ENCODE results near the gene BAZ2B. TPM values are rescaled to one million over a fixed set of nuclear protein-coding genes. Genes with fewer than 3 reads are reported as not detected.
"Not testable (repeated sequence)": the region's sequence is repeated elsewhere in the genome, so short reads cannot be mapped to it uniquely, and the experiment has no call there.

The BAZ2B gene
- total and polyA plus RNA-seq, 9 of the 15 experiments (the other 6 are each of a cell fraction or from before 2014, with no cell fraction given): 7.5 to 38.6 (median 19.8) TPM

- FAIRE-seq; H3K36me3 ChIP-seq (ENCODE audit: control insufficient read depth, insufficient read depth, low read length); H3K9ac ChIP-seq (ENCODE audit: insufficient read depth in 1 of 2, low read depth in 2 of 2, low read length in 2 of 2); ATAC-seq; CTCF ChIA-PET (ENCODE audit: low intra/inter-chr PET ratio); H3K4me3 ChIP-seq; DNase-seq (ENCODE audit: extremely low read depth in 1 of 4, low spot score in 3 of 4); H3K4me2 ChIP-seq (ENCODE audit: insufficient read depth, low read length); H4K20me1 ChIP-seq (replicated peaks; ENCODE audit: control insufficient read depth, insufficient read depth, low read length); H3K9me3 ChIP-seq (replicated peaks; ENCODE audit: control insufficient read depth, insufficient read depth, low read depth, low read length); H3K4me1 ChIP-seq (replicated peaks in 1 of 2; ENCODE audit: control insufficient read depth in 2 of 2, insufficient read depth in 2 of 2, low read length in 2 of 2); H3K9me1 ChIP-seq (ENCODE audit: control insufficient read depth, insufficient read depth, low read length); BruUV-seq (replicated peaks); intact Hi-C loops (cut with micrococcal nuclease); H3K27ac ChIP-seq (ENCODE audit: extremely low read depth, low read depth, low read length); H3K79me2 ChIP-seq (ENCODE audit: control insufficient read depth, insufficient read depth, low read length); H2AFZ ChIP-seq (ENCODE audit: low read depth, low read length); H3K27me3 ChIP-seq (ENCODE audit: control insufficient read depth in 2 of 2, insufficient read depth in 2 of 2, low read length in 2 of 2); in situ Hi-C loops (cut with MboI): not testable (repeated sequence)
- 0 out of 2 replicates have a peak, but pooled peaks have one; percentile 33 for TF ChIP-seq CEBPB (tag; IDR thresholded peaks at IDR 0.05)
- POLR2A ChIA-PET: interaction anchor here (0.6 to 1.0 kb wide), 3 partner anchors 9 to 80 kb away, joined by 3 read pairs; no protein-coding TSS in a partner anchor
- 75% methylated on average over 4 of the region's 4 CpGs for WGBS (ENCODE audit: insufficient coverage, low coverage, missing lambda C conversion rate)
Observed at GRCh38 chr2:159535261-159535660, 81.1 kb downstream of the BAZ2B start.

GRCh38 chr2:159531475-159531874 lies 84.9 kb downstream of the BAZ2B start:
- WGBS (ENCODE audit: insufficient coverage, low coverage, missing lambda C conversion rate): 33% methylated on average over 1 of the region's 1 CpG
- no TSS peak for BruUV-seq (replicated peaks)
- intact Hi-C loops (cut with micrococcal nuclease): no loop called here

More at GRCh38 chr2:159531475-159531874, 84.9 kb downstream of the BAZ2B start:
- TF ChIP-seq RBM39 (optimal IDR thresholded peaks at IDR 0.05; ENCODE audit: low read depth, low read length) (no peak), GABPA (tag; conservative IDR thresholded peaks at IDR 0.05; ENCODE audit: low read depth) (no peak), CBFB (CRISPR knock-in tag; IDR thresholded peaks at IDR 0.05) (no peak), KHSRP (IDR thresholded peaks at IDR 0.05) (no peak), CBX3 (IDR thresholded peaks at IDR 0.05; ENCODE audit: borderline replicate concordance in 1 of 2, low read length in 2 of 2) (no peak), YY1 (IDR thresholded peaks at IDR 0.05; ENCODE audit: borderline replicate concordance in 1 of 3, control insufficient read depth in 1 of 3, extremely low read depth in 1 of 3, insufficient read depth in 3 of 3, insufficient read length in 1 of 3, insufficient replicate concordance in 2 of 3, low read depth in 1 of 3, low read length in 2 of 3) (no peak), TOE1 (IDR thresholded peaks at IDR 0.05; ENCODE audit: borderline replicate concordance) (no peak), TOE1 (CRISPR knock-in tag; IDR thresholded peaks at IDR 0.05; ENCODE audit: borderline replicate concordance, low read depth) (no peak), ZBED1 (IDR thresholded peaks at IDR 0.05) (no peak), CHD1 (IDR thresholded peaks at IDR 0.05; ENCODE audit: low read length) (no peak), XRCC3 (IDR thresholded peaks at IDR 0.05) (no peak), NEUROD1 (IDR thresholded peaks at IDR 0.05; ENCODE audit: borderline replicate concordance, low read depth, low read length, partially characterized antibody) (no peak), XRCC5 (IDR thresholded peaks at IDR 0.05; ENCODE audit: low read depth, low read length) (no peak), RAD51 (IDR thresholded peaks at IDR 0.05; ENCODE audit: borderline replicate concordance, low read depth) (no peak)
- Histone ChIP-seq H3K4me1 (replicated peaks in 1 of 2; ENCODE audit: control insufficient read depth in 2 of 2, insufficient read depth in 2 of 2, low read length in 2 of 2) (no peaks in the 10 kb centered on the region), H3K9ac (ENCODE audit: insufficient read depth in 1 of 2, low read depth in 2 of 2, low read length in 2 of 2) (no peak overlapping the region), H3K4me2 (ENCODE audit: insufficient read depth, low read length) (no peak overlapping the region), H2AFZ (ENCODE audit: low read depth, low read length) (no peak overlapping the region), H3K27ac (ENCODE audit: extremely low read depth, low read depth, low read length) (no peak overlapping the region), H3K79me2 (ENCODE audit: control insufficient read depth, insufficient read depth, low read length) (no peaks in the 10 kb centered on the region), H3K36me3 (ENCODE audit: control insufficient read depth, insufficient read depth, low read length) (no peaks in the 10 kb centered on the region), H3K4me3 (no peak overlapping the region), H3K9me1 (ENCODE audit: control insufficient read depth, insufficient read depth, low read length) (no peaks in the 10 kb centered on the region), H3K9me3 (replicated peaks; ENCODE audit: control insufficient read depth, insufficient read depth, low read depth, low read length) (no peaks in the 10 kb centered on the region), H4K20me1 (replicated peaks; ENCODE audit: control insufficient read depth, insufficient read depth, low read length) (no peaks in the 10 kb centered on the region), H3K27me3 (ENCODE audit: control insufficient read depth in 2 of 2, insufficient read depth in 2 of 2, low read length in 2 of 2) (no peaks in the 10 kb centered on the region)
- CTCF ChIA-PET (ENCODE audit: low intra/inter-chr PET ratio): no interaction called here
- no peak for ATAC-seq
- no peak for DNase-seq (ENCODE audit: extremely low read depth in 1 of 4, low spot score in 3 of 4)
- FAIRE-seq: no peak
- POLR2A ChIA-PET: interaction anchor here (0.7 kb wide), 1 partner anchor 22 kb away, joined by 3 read pairs; no protein-coding TSS in a partner anchor
- in situ Hi-C loops (cut with MboI): no loop called here

Data from K562 (cell line).